Fibroblast of lung (primary cell): ENCODE data around the gene NF1.

Experiments
- CTCF ChIP-seq, 2 donors: IDR thresholded peaks in 1 of 2; conservative IDR thresholded peaks in 1 of 2; 1 replicate in 1 of 2; 2 replicates in 1 of 2; pipeline ENCODE4 v1.5.1; 2011 to 2012; ENCODE audit warnings: low read length in 2 of 2, control low read depth in 1 of 2, inconsistent platforms in 1 of 2, low read depth in 1 of 2, mild to moderate bottlenecking in 1 of 2
- EZH2 ChIP-seq: IDR thresholded peaks from 2 replicates; pipeline ENCODE4 v1.5.1; 2012; ENCODE audit warnings: low read length, control low read depth, mild to moderate bottlenecking; ENCODE audit errors: missing control alignments

DNA sequence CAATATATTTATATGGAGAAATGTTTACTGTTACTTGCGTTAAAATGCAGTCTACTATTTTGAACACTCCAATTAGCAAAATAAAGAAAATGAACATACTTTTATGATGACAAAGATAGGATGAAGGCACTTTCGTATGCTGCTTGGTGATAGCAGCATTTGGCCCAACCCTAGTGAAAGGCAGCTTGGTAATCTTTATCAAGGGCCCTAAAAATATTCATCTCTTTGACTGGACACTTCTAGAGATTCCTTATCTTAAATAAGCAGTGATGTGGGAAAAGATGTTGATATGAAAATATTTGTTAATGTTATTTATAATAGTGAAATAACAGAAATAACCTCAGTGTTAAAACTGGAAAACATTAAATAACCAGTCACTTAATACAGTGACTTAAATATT is 79.4 kb downstream of the NF1 start:
- no peak for TF ChIP-seq EZH2
- TF ChIP-seq CTCF (conservative IDR thresholded peaks at IDR 0.05 in 1 of 2, IDR thresholded peaks at IDR 0.05 in 1 of 2; ENCODE audit: low read depth in 1 of 2, low read length in 2 of 2), result no peak
